NCI-H146 treated with DMSO at 0.1 percent for 48 hours (cell line): ENCODE results near the gene SNX10.
A peak's percentile ranks its signal among the peaks of the same experiment; 100 is the strongest.

Experiments
- DNase-seq: peaks from one replicate; lab custom pipeline; 2025; ENCODE audit not compliant: unreplicated experiment; lab: John Stamatoyannopoulos, UW

Gene SNX10

DNA sequence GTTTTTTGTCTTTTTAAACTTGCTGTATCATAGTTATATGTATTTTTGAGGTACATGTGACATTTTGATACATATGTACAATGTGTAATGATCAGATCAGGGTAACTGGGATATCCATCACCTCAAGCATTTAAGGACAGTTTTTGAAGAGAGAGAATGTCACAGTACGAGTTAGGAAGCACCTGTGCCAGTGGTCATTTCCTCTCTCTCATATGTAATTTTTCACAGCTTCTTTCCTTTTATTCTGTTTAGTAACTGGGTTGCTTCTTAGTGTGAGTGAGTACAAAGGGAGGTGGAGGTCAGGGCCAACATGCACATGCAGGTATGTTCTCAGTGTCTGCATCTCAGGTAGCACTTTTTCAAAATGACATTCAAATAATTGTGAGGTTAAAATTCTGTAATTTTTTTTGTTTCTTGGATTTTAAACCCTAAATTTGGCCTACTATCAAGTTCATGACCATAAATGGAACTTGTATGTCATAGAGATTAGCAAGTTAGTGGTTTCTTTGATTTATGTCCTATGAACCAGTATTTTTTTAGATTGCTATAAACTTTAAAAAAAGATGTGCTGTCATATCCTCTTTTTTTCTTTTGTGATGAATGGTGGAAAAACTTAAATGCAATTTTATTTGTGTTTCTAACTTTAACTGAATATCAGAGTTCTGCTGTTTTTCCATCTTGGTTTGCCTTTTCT lies 42.7 kb downstream of the SNX10 start:
- DNase-seq, result no peak

DNA sequence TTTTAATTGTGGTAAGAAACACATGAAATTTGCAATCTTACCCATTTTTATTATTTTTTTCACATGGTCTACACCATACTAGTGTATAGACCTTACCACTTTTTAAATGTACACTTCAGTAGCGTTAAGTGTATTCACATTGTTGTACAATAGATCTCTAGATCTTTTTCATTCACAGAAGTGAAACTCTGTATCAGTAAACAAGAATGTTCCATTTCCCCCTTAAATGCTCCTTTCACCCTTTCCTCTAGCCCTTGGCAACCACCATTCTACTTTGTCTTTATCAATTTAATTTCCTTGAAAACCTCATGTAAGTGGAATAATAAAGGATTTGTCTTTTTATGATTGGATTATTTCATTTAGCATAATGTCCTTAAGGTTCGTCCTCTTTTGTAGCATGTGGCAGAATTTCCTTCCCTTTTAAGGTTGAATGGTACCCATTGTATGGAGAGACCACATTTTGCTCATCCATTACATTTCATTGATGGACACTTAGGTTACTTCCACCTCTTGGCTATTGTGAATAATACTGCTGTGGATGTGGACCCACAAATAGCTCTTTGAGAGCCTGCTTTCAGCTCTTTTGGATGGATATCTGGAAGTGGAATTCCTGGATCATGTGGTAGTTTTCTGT lies 45.7 kb downstream of the SNX10 start:
- DNase-seq, result no peak

DNA sequence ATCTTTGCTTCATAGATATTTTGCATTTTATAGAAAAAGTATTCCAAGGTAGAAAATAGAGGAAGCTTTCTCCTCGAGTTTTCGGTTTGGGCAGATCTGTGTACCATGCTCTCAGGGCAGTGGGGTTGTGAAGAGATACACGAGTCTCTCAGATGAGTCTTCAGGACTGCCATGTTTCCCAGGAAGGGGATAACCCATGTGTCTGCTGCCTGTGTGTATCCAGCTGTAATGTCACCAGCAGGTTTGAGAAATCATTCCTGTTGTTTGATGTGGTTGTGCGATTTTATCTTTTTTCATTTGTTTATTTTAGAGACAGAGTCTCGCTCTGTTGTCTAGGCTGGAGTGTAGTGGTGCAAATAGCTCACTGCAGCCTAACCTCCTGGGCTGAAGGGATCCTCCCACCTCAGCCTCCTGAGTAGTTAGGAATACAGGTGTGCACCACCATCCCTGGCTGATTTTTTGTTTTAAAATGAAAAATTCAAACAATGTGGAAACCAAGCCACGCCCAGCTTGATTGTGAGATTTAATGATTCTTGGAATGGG lies 48.9 kb downstream of the SNX10 start:
- DNase-seq, result no peak

DNA sequence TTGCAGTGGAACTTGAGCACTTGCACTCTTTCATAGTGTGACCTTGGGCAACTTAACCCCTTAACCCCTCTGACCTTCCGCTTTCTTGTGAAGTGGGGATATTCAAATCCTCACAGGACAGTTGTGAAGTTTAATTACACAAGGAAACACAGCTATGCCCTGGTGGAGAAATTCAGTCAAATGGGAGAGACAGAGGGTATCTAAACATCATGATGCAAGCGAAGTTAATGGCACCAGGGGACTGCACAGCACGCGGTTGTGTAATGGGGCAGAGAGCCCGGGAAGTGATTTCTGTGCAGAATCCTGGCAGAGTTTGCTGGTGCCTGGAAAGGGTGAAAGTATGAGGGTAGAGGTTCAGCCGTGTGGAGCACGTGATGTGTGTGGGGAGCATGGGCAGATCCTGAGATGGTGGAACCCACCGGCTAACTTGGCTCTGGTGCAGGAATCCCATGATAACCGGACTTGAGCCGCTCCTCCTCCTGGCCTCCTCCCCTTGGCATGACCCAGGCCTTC lies 51.7 kb downstream of the SNX10 start:
- no peak for DNase-seq

DNA sequence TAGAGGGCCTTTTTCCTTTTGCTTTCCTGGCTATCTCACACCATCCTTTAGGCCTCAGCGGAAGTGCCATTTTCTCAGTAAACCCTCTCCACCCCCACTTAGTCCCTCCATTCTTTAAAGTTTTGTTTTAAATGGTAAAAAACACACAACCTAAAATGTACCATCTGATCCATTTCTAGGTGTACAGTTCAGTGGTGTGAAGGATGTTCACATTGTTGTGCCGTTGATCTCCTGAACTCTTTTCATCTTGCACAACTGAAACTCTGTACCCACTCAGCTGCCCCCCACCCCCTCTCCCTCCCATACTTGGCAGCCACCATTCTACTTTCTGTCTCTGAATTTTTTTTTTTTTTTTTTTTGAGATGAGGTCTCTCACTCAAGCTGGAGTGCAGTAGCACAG lies 52.2 kb downstream of the SNX10 start:
- DNase-seq, result no peak

DNA sequence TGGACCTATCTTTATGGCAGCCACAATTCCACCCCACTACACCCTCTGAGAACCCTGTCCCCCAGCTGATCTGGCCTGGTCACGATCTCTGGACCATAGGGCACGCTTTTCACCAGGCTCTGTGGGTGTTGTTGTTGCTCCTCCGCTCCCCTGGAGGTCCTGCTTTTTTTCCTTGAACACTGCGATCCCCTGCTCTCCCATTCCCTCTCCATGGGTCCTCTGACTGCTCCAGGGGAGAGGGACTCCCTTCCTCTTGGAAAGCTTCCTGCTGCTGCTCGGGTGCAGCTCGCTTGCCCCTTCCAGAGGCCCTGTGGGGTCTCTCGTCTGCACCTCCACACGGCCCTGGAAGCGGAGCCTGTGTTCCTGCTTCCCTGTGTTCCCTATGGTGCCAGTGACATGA lies 53.5 kb downstream of the SNX10 start:
- no peak for DNase-seq

DNA sequence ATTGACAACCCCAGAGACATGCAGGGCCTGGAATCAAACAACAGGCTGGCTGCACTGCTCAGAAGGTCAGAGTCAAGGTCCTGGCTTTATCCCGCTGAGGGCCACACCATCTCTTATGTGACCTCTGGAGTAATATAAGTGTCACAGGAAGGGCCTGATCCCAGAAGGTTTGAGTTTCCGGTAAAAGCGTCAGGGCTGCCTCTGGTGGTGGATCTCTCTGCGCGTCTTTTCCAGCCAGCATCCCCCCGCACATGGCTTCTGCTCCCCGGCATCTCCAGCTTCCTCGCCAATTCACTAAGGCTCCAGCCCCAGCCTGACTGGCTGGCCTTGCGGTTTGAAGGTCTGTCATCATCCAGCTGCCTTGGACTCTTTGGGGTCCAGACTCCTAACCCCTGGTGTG lies 54.2 kb downstream of the SNX10 start:
- DNase-seq, result no peak

DNA sequence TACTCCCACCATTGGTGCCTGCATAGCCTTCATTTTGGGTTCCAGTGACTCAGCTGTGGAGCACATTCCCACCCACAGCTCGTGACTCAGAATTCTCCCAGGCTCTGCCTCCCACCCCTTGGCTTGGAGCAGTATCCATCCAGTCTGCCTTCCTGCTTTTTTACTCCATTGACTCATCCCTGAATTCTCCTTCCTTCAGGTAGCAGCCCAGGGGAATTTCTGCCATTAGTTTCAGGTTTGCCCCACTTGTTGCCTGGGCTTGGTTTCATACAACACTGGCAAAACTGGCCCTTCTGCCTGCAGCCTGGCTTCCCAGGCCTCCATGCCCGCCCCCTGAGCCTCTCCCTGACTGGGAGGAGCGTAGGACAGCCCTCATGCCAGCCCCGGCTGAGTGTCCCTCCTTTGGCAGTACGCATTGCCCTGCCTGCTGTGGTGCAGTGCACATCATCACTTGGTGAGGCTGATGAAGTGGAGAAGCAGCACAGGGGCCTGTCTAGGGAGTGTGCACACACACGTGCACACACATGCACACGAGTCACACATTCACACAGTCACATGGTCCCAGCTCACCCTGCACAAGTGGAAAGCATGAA lies 55.0 kb downstream of the SNX10 start:
- DNase-seq, result no peak

DNA sequence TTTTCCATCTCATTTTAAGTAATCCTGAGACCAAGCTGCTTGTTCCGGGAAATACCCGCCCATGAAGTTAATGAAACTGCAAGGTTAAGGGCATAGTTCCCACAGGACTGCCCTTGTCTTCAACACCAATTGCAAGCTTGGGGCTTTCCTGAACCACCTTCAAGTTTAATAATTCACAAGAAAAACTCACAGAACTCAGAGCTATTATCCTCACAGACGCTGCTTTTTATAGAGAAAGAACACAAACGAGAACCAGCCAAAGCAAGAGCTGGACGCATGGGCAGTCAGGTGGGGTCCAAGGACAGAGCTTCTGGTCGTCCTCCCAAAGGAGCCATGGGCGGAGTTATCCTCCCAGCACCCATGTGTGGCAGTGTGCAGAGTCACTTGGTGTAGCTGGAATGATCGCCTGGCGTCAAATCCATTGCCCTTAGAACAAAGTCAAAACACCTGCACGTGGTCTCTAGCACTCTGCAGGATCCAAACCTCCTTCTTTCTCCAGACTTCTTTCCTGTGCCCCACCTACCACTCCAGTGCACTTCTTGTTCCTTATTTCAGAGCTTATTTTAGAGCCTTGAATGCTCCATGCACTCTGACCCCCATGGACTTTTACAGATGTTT lies 56.7 kb downstream of the SNX10 start:
- DNase-seq, result no peak

DNA sequence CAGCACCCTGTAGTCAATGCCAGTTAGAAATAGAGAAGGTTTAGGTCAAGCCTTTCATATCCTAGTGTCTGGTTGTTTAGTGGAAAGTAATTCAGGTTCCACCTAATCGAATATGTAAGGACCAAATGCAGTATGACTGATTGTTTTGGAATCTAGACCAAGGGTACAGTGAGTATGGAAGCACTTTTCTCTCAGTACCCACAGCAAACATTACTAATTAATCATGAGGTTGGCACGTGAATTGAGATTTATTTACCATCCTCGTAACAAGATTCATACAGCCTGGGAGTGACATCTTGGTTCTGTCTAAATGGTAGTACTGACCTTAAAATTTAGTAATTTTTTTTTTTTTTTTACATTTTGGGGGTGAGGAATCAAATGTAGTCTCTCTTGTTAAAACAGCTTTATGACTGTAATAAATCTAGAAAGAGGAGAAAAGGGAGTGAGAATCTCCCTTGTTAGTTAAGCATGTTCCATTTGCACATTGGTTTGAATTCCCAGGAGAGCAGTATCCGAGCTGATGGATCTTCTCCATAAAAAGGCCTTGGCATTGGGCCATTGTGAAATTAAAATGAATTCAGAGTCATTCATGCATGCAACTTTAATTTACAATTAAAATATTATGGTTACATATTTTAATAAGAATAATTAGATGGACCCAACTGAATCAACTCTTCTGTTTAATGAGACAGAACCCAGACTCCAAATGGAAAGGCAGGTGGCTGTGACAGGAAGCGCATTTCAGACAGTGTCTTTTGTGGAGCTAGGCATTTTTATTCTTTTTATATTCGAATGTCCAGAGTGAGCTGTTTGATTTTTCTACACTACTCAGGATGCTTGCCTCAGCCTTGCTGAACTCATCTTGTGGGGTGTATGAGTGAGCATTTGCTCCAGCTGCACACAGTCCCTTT lies 57.6 kb downstream of the SNX10 start:
- DNase-seq, result no peak

DNA sequence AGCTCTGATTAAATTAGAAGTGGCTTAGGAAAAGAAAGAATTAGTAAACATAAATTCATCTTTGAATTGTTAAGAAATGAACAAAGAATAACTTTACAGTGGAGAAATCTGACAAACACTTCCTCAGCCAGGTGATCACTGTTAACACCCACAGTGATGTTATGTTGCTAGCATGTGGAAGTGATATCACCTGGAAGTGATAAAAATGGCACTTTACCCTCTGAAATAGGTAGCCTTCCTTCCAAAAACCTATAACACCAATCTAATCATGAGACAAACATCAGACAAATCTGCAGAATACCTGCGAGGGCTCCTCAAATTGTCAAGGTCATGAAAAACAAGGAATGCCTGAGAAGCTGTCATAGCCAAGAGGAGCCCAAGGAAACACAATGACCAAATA lies 59.5 kb downstream of the SNX10 start:
- no peak for DNase-seq

DNA sequence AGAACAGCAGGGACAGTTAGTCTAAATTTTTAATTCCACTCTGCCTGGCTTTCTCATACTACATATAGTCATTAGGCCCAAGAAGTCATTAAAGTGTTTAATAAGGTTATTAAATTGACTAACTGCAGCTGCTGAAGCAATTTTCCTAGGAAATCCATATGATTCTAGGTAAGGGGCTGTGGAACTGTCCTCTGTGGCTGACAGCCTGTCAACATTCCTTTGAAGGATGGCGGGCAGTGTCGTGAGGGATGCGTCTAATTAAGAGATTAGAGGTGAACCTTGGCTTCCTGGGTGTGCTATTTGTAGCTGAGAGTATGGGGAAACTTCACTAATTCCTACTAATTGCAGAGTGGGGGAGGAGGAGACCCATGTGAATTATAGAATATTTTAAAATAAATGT lies 64.6 kb downstream of the SNX10 start:
- no peak for DNase-seq

DNA sequence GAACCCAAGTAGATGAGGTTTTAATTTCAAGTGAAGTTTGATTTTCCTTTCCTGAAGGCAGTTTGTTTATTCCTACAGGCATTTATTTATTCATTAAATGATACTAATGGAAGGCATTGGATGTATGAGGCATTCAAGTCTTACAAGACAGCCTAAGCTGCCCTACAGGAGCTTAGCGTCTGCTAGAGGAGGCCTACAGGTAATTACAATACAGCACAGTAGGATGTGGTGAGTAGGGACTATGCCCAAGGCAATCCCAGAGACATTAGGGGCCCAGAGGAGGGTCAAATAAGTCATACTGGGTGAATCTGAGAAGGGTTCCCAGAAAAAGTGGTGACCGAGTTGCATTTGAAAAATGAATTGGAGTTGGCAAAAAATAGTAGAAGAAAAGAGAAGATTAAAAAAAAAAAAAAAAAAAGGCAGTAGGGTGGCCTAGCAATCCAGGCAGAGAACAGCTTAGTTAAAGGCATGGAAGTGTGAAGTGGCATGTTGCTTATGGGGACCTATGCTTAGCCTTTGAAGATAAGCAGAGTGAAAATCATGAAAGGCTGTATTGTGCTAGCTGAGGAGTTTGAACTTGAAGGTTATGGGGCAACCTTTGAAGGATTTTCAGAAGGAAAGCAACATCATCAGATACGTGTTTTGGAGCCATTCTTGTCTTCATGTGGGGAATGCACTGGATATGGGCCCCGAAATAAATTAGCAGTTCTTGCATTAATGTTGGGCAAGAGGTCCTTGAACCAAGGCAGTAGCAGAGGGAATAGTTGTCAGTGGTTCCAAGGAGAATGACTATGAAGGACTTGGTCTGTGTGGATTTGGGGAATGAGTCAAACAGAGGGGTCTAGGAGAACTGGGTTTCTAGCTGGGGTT lies 65.5 kb downstream of the SNX10 start:
- no peak for DNase-seq

DNA sequence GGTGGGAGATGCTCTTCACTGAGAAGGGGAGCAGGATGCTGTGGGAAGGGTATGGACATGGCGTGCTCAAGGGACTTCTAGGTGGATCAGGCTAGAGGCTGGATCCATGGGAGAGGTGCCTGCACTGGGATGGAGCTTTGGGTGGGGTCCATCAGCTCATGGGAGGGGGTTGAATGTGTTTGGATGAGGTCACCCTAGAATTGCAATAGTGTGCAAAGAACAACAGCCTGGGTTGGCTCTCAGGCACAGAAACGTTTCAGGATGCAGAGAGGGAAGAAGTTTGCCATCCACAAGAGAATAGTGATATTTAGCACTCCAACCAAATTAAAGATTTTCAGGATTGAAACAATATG lies 66.1 kb downstream of the SNX10 start:
- DNase-seq, result no peak

DNA sequence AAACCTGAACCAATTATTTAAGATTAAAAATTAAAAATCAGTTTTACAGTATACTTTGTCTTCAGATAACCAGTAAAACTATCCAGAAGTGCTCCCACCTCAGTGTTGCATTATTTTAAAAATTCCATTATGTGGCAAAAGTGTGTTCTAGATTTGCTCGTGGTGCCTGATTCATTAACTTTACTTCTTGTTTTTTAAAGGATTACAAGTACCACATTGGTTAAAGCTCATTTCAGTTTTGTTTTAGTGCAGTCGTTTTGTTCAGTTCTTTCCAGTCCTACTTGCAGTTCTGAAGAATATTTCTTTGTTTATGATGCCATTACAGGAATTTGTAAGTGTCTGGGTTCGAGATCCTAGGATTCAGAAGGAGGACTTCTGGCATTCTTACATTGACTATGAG lies 69.0 kb downstream of the SNX10 start:
- no peak for DNase-seq

DNA sequence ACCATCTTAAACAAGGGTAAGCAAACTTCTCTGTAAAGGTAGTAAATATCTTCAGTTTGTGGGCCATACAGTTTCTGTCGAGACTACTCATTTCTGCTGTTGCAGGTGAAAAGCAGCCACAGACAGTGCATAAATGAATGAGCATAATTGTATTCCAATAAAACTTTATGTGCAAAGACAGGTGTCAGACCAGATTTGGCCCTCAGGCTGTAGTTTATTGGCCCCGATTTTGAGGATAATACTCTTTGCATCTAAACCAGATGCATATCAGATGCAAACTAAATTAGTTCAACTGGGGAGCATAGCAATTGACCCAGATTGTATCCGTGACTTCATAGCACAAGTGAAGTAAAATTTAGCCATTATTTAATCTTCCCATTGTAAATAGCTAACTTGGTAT lies 70.0 kb downstream of the SNX10 start:
- no peak for DNase-seq

DNA sequence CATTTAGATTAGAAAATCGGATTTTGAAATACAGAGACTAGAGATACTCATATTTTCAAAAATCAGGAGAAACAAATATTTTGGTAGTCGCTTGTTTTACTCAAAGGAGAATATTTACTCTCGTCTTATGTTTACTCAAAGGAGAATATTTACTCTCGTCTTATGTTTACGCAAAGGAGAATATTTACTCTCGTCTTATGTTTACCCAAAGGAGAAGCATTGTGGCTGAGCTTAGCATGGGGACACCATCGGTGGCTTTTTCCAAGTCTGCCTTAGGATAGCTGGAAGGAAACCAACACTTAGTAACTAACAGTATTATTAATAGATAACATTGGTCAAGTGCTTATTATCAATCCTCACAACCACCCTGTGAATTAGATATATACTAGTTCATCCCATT lies 71.8 kb downstream of the SNX10 start:
- DNase-seq, result no peak

DNA sequence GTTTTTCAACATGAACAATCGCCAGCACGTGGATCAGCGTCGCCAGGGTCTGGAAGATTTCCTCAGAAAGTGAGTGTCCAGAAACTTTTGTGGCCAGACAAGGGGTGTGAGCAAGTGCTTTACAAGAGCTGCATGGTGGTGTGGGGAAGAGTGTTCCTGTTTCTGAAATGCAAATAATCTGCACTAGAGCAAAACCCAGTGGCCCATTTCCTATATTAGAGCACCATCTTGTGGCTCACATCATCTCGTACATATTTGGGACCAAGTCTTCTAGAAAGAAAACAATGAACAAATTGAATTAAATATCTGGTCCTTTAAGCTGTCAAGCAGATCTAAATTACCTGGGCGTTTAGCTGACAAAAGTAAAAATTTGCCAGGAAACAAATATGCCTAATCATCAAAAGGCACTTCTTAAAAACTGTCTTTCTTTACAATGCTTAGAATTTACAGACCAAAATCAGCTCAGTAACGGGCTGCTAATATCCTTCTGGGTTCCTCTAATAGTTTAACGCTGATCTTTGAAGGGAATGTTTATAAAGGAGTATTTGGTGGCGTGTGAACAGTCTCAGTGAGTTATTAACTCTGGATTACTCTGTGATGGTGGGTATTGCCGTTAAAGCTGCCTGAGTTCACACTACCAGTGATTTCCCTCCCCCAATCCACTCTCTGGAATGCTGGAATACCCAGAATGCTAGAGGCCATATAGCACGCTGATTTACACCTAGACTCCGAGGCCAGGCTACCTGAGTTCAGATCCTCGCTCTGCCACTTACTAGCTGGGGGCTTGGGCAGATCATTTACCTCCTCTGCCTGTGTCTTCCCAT lies 73.6 kb downstream of the SNX10 start:
- DNase-seq, result peak; percentile 73

DNA sequence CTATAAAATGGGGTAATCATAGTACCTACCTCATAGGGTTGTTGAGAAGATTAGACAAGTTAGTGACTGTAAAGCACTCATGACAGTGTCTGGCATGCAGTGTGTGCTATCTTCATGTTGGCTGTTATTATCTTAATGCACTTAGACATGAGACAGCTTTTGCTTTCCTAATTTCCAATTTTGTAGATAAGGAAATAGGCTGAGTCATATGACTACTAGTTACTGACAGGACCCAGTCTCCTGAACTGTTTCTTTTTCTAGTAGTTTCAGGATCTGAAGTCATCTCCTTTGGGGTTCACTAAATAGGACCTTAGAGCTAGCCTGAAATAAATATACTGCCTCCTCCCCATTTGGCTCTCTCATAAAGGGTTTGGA lies 74.2 kb downstream of the SNX10 start:
- no peak for DNase-seq
